ENCODE measurements around the gene SLC39A1. TPM values are rescaled to one million over a fixed set of nuclear protein-coding genes. Genes with fewer than 3 reads are reported as not detected.
"Not testable (repeated sequence)": the region's sequence is repeated elsewhere in the genome, so short reads cannot be mapped to it uniquely, and the experiment has no call there.

Gene SLC39A1
- total RNA-seq, 2 experiments from 2014 or later, result 6.4 to 6.9 TPM

DNA sequence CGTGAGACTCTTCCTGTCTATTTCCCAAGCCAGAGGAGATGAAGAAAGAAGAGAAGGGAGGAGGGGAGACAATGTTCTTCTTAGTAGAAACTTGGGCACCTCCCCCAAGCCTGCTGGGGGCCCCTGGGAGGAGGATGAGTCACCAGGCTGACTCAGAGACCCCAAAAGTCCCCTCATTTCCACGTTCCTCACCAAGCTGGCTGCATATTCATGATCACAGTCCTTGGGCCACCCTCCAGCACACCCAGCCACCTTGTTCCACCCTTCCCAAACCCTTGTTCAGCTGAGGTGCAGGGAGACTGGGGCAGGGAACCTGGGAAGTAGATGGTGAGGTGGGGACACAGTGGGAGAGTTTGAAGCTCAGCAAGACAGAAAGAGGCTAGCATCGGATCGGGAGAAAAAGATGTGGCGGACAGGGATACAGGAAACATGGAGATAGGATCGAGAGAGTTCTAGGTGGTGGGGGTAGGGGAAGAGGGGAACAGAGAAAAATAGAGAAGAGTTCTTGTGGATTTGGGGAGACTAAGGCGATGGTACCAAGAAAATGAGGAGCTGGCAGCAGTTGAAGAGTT is 22.1 kb upstream of the SLC39A1 start:
- peaks cover 0 to 5% of the 10 kb centered on the region in 2 experiments for H3K27me3 ChIP-seq (ENCODE audit: control insufficient read depth in 1 of 2, insufficient read depth in 2 of 2, low read length in 2 of 2)
- H3K9me3 ChIP-seq (ENCODE audit: control insufficient read depth in 1 of 2, insufficient read depth in 1 of 2, low read length in 2 of 2), result no peaks in the 10 kb centered on the region
- peaks cover 11% of the 10 kb centered on the region for H3K4me1 ChIP-seq (ENCODE audit: insufficient read depth, low read length)
- no peaks in the 10 kb centered on the region for H3K36me3 ChIP-seq (ENCODE audit: insufficient read depth, low read length)
- ChIA-PET CTCF (interaction anchor here (1.2 to 3.2 kb wide), 5 partner anchors 28 to 188 kb away, joined by 3 to 28 read pairs (median 8); partner anchors contain the start of genes CRTC2 and DENND4B), POLR2A (interaction anchor here (0.6 to 3.0 kb wide), 6 partner anchors 9 to 352 kb away, joined by 3 to 29 read pairs (median 4); partner anchors contain the start of genes CHTOP, CREB3L4 and JTB)
- Mint-ChIP-seq H3K27me3 (peaks cover 17% of the 10 kb centered on the region), H3K4me1 (ENCODE audit: low read depth) (peaks cover 16% of the 10 kb centered on the region), H3K4me3 (peak overlapping the region; percentile 47), H3K36me3 (ENCODE audit: low read depth) (peaks cover under 1% of the 10 kb centered on the region), H3K27ac (no peak overlapping the region), H3K9me3 (no peaks in the 10 kb centered on the region)
- no peak for ATAC-seq (ENCODE audit: poor library complexity)
- DNase-seq, result peak in 3 of 14 experiments; percentile 38 to 68 (median 61)
- intact Hi-C loops (cut with DNase I, micrococcal nuclease), result loop anchor here in 1 of 2 experiments (2.0 to 5.0 kb wide), 3 partner anchors 258 to 413 kb away; partner anchors contain the start of genes INTS3 and NPR1
- TF ChIP-seq, protein P1, sequence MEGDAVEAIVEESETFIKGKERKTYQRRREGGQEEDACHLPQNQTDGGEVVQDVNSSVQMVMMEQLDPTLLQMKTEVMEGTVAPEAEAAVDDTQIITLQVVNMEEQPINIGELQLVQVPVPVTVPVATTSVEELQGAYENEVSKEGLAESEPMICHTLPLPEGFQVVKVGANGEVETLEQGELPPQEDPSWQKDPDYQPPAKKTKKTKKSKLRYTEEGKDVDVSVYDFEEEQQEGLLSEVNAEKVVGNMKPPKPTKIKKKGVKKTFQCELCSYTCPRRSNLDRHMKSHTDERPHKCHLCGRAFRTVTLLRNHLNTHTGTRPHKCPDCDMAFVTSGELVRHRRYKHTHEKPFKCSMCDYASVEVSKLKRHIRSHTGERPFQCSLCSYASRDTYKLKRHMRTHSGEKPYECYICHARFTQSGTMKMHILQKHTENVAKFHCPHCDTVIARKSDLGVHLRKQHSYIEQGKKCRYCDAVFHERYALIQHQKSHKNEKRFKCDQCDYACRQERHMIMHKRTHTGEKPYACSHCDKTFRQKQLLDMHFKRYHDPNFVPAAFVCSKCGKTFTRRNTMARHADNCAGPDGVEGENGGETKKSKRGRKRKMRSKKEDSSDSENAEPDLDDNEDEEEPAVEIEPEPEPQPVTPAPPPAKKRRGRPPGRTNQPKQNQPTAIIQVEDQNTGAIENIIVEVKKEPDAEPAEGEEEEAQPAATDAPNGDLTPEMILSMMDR (IDR thresholded peaks at IDR 0.05), result no peak
- H3K4me3 ChIP-seq (ENCODE audit: low read length), result no peak overlapping the region
- no peak overlapping the region for H3K27ac ChIP-seq (ENCODE audit: low read depth in 1 of 2, low read length in 2 of 2)

- Histone ChIP-seq H3K4me1 (ENCODE audit: insufficient read depth, low read length) (peaks cover 5% of the 10 kb centered on the region), H3K4me3 (ENCODE audit: low read length) (no peak overlapping the region), H3K36me3 (ENCODE audit: insufficient read depth, low read length) (no peaks in the 10 kb centered on the region), H3K27ac (ENCODE audit: low read depth in 1 of 2, low read length in 2 of 2) (no peak overlapping the region), H3K27me3 (ENCODE audit: control insufficient read depth in 1 of 2, insufficient read depth in 2 of 2, low read length in 2 of 2) (peaks cover 0 to 5% of the 10 kb centered on the region in 2 experiments), H3K9me3 (ENCODE audit: control insufficient read depth in 1 of 2, insufficient read depth in 1 of 2, low read length in 2 of 2) (no peaks in the 10 kb centered on the region)
- POLR2A ChIA-PET, result interaction anchor here (0.6 to 1.5 kb wide), 2 partner anchors 16 to 180 kb away, joined by 3 read pairs; partner anchors contain the start of gene CREB3L4
- ATAC-seq (ENCODE audit: poor library complexity), result no peak
- DNase-seq, result no peak
- peaks cover 17% of the 10 kb centered on the region for H3K27me3 Mint-ChIP-seq
- CTCF ChIA-PET, result interaction anchor here (2.7 to 3.2 kb wide), 2 partner anchors 38 to 187 kb away, joined by 8 to 28 read pairs; partner anchors contain the start of gene DENND4B
- H3K27ac Mint-ChIP-seq, result no peak overlapping the region
- TF ChIP-seq, protein P1 (IDR thresholded peaks at IDR 0.05), result no peak
- no peaks in the 10 kb centered on the region for H3K9me3 Mint-ChIP-seq
- no peaks in the 10 kb centered on the region for H3K36me3 Mint-ChIP-seq (ENCODE audit: low read depth)
- no peak overlapping the region for H3K4me3 Mint-ChIP-seq
- peaks cover 12% of the 10 kb centered on the region for H3K4me1 Mint-ChIP-seq (ENCODE audit: low read depth)
- intact Hi-C loops (cut with DNase I, micrococcal nuclease), result loop anchor here in 1 of 2 experiments (2.0 kb wide), 1 partner anchor 306 kb away; the partner anchor contains the start of gene NPR1
Measured at GRCh38 chr1:153984123-153984894, 21.0 kb upstream of the SLC39A1 start.

GRCh38 chr1:153981735-153982134 is 18.4 kb upstream of the SLC39A1 start:
- H3K27ac Mint-ChIP-seq; H3K4me3 ChIP-seq (ENCODE audit: low read length); POLR2A ChIA-PET; ATAC-seq (ENCODE audit: poor library complexity); H3K9me3 Mint-ChIP-seq; H3K4me3 Mint-ChIP-seq; intact Hi-C loops (cut with DNase I, micrococcal nuclease); H3K27me3 ChIP-seq (ENCODE audit: control insufficient read depth in 1 of 2, insufficient read depth in 2 of 2, low read length in 2 of 2); H3K27ac ChIP-seq (ENCODE audit: low read depth in 1 of 2, low read length in 2 of 2); DNase-seq; CTCF ChIA-PET; H3K9me3 ChIP-seq (ENCODE audit: control insufficient read depth in 1 of 2, insufficient read depth in 1 of 2, low read length in 2 of 2); H3K36me3 ChIP-seq (ENCODE audit: insufficient read depth, low read length): not testable (repeated sequence)
- H3K4me1 Mint-ChIP-seq (ENCODE audit: low read depth), result peaks cover 25% of the 10 kb centered on the region
- H3K36me3 Mint-ChIP-seq (ENCODE audit: low read depth), result peaks cover 14% of the 10 kb centered on the region
- H3K27me3 Mint-ChIP-seq, result peaks cover 15% of the 10 kb centered on the region
- peaks cover 16% of the 10 kb centered on the region for H3K4me1 ChIP-seq (ENCODE audit: insufficient read depth, low read length)

GRCh38 chr1:153979091-153979490 is 15.8 kb upstream of the SLC39A1 start:
- intact Hi-C loops (cut with DNase I, micrococcal nuclease); H3K27me3 ChIP-seq (ENCODE audit: control insufficient read depth in 1 of 2, insufficient read depth in 2 of 2, low read length in 2 of 2); H3K9me3 Mint-ChIP-seq; H3K9me3 ChIP-seq (ENCODE audit: control insufficient read depth in 1 of 2, insufficient read depth in 1 of 2, low read length in 2 of 2); H3K4me3 ChIP-seq (ENCODE audit: low read length); H3K27me3 Mint-ChIP-seq; ATAC-seq (ENCODE audit: poor library complexity); DNase-seq; H3K27ac ChIP-seq (ENCODE audit: low read depth in 1 of 2, low read length in 2 of 2): not testable (repeated sequence)
- CTCF ChIA-PET, result interaction anchor here (1.6 to 3.7 kb wide), 3 partner anchors 12 to 56 kb away, joined by 4 to 21 read pairs (median 7); partner anchors contain the start of genes CREB3L4, DENND4B and GATAD2B
- Mint-ChIP-seq H3K4me3 (peak overlapping the region; percentile 98), H3K36me3 (ENCODE audit: low read depth) (peaks cover 39% of the 10 kb centered on the region), H3K27ac (peak overlapping the region; percentile 94), H3K4me1 (ENCODE audit: low read depth) (peaks cover 37% of the 10 kb centered on the region)
- Histone ChIP-seq H3K36me3 (ENCODE audit: insufficient read depth, low read length) (peaks cover 17% of the 10 kb centered on the region), H3K4me1 (ENCODE audit: insufficient read depth, low read length) (peaks cover 31% of the 10 kb centered on the region)
- POLR2A ChIA-PET, result interaction anchor here (3.5 to 5.3 kb wide), 4 partner anchors 12 to 34 kb away, joined by 52 to 149 read pairs (median 100); partner anchors contain the start of genes CREB3L4, DENND4B, RPS27 and SLC39A1
